ENCODE measurements around the gene TMEM258.

Gene TMEM258

DNA sequence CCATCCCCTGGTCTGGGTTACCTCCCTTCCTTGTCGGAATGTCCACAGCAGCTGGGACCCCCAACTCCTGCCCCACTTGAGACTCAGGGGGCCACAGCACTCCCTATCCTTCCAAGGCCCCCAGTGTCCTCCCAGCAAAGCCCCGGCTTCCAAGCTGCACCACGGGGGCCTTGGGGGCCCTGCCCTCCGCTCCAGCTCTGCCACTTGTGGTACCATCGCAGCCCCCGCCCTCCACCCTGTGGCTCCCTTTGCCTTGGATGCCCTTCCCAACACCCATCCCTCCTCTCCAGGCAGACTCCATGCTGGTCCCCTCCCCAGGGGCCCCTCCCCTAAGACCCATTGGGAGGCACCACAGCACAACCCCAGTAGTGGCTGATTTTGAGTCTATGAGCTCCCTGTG, 17.3 kb downstream of the TMEM258 start:
- TF ChIP-seq, protein P1, sequence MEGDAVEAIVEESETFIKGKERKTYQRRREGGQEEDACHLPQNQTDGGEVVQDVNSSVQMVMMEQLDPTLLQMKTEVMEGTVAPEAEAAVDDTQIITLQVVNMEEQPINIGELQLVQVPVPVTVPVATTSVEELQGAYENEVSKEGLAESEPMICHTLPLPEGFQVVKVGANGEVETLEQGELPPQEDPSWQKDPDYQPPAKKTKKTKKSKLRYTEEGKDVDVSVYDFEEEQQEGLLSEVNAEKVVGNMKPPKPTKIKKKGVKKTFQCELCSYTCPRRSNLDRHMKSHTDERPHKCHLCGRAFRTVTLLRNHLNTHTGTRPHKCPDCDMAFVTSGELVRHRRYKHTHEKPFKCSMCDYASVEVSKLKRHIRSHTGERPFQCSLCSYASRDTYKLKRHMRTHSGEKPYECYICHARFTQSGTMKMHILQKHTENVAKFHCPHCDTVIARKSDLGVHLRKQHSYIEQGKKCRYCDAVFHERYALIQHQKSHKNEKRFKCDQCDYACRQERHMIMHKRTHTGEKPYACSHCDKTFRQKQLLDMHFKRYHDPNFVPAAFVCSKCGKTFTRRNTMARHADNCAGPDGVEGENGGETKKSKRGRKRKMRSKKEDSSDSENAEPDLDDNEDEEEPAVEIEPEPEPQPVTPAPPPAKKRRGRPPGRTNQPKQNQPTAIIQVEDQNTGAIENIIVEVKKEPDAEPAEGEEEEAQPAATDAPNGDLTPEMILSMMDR (conservative IDR thresholded peaks at IDR 0.05; ENCODE audit: low read depth) = no peak
- POLR2A ChIA-PET (ENCODE audit: low non-redundant PET) = no interaction called here
- CTCF ChIA-PET = interaction anchor here (0.6 to 1.4 kb wide), 2 partner anchors 28 to 341 kb away, joined by 3 to 10 read pairs; no protein-coding TSS in a partner anchor
- DNase-seq (ENCODE audit: low spot score) = no peak
- H3K27ac ChIP-seq = no peak overlapping the region

DNA sequence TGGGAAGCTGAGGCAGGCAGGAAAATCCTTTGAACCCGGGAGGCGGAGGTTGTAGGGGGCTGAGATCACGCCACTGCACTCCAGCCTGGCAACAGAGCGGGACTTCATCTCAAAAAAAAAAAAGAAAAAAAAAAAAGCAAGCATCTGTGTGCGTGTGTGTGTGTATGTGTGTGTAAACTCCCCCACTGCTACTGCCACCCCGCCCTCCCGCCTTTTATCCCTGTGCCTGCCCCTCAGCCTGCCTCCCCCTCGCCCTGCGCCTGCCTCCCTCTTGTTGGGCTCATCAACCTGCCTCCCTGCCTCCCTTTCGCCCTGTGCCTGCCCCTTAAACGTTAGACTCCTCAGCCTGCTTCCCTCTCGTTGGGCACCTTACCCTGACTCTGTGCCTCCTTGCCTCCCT, 18.0 kb downstream of the TMEM258 start:
- TF ChIP-seq, protein P1 (conservative IDR thresholded peaks at IDR 0.05; ENCODE audit: low read depth) = no peak
- no peak for DNase-seq (ENCODE audit: low spot score)
- CTCF ChIA-PET = interaction anchor here (0.5 to 1.4 kb wide), 3 partner anchors 12 to 28 kb away, joined by 3 to 10 read pairs (median 3); no protein-coding TSS in a partner anchor
- POLR2A ChIA-PET (ENCODE audit: low non-redundant PET) = no interaction called here
- H3K27ac ChIP-seq = no peak overlapping the region

DNA sequence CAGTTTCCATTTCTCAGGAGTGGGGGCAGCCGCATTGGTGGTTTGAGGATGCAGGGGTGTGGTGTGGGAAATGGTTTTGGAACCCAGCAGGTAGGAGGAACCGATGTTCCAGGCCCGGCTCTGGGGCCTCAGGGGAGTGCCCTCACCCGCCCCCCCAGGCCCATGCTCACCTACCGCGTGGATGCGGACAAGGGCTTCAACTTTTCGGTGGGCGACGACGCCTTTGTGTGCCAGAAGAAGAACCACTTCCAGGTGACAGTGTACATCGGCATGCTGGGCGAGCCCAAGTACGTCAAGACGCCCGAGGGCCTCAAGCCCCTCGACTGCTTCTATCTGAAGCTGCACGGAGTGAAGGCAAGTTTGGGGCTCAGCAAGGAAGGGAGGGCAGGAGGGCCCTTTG, 18.6 kb downstream of the TMEM258 start:
- TF ChIP-seq, protein P1 (conservative IDR thresholded peaks at IDR 0.05; ENCODE audit: low read depth) = no peak
- H3K27ac ChIP-seq = no peak overlapping the region
- DNase-seq (ENCODE audit: low spot score) = no peak
- POLR2A ChIA-PET (ENCODE audit: low non-redundant PET) = no interaction called here
- CTCF ChIA-PET = no interaction called here

DNA sequence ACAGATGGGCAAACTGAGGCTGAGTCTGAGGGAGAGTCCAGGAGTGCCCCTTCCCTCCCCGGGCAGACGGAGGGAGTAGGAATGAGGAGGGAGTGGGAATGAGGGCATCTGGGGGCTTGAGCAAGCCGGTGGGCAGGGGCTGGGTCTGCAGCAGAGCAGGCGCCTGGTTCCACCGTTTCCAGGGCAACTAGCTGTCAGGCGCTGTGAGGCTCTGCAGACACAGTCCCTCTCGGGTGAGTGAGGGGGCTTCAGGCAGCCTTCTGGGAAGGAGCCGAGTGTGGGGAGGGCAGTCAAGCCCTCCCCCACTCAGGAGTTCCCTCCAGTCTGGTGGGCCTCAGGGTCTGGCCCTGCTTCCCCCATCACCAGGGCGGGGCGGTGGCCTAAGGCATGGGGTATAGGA, 19.0 kb downstream of the TMEM258 start:
- ChIA-PET POLR2A (ENCODE audit: low non-redundant PET) (no interaction called here), CTCF (no interaction called here)
- no peak for DNase-seq (ENCODE audit: low spot score)
- TF ChIP-seq, protein P1 (conservative IDR thresholded peaks at IDR 0.05; ENCODE audit: low read depth) = no peak
- H3K27ac ChIP-seq = no peak overlapping the region

DNA sequence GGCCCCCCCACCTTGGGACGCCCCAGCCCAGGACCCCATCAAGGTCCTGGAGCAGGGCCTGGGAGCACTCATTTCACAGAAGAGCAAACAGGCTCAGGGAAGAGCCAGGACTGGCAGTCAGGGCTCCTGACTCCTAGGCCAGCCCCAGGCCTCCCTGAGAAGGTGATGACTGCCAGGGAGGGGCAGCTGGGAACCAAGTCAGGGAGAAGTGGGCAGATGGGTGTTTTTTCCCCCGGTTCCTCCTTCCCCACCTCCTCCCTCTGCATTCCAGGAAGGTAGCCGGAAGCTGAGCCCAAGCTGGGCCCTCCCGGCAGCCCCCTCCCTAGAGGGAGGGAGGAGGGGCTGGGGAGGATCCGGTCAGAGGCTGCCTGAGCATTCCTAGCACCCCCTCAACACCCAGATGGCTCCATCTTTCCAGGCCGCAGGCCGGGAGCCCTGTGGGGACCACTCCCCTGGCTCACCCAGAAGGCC, 20.4 kb downstream of the TMEM258 start:
- DNase-seq (ENCODE audit: low spot score) = no peak
- TF ChIP-seq, protein P1 (conservative IDR thresholded peaks at IDR 0.05; ENCODE audit: low read depth) = no peak
- POLR2A ChIA-PET (ENCODE audit: low non-redundant PET) = no interaction called here
- CTCF ChIA-PET = interaction anchor here (0.6 kb wide), 2 partner anchors 17 to 21 kb away, joined by 3 to 4 read pairs; no protein-coding TSS in a partner anchor
- H3K27ac ChIP-seq = peak overlapping the region; percentile 3; the same call in 1 of the 2 replicates

DNA sequence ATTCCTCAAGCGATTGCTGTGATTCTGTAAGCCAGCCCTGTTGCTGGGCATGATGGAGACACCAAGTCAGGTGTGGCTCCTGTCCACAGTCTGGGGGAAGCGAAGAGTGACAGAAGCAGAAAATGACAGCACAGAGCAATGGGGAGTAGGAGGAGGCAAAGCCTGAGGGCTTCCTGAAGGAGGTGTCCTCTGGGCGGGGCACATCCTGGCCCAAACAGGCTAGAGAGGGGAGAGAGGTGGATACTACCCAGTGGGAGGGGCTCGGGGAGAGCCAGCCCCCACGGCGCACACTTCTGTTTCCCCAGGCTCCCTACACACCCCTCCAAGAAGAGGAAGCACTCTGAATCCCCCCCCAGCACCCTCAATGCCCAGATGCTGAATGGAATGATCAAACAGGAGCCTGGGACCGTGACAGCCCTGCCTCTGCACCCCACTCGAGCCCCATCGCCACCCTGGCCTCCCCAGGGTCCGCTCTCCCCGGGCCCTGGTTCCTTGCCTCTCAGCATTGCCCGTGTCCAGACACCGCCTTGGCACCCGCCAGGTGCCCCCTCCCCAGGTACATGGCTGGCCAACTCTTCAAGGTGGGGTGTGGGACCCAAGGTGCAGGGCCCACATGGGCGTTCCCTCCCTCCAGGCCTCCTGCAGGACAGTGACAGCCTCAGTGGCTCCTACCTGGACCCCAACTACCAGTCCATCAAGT, 21.1 kb downstream of the TMEM258 start:
- CTCF ChIA-PET = interaction anchor here (0.6 kb wide), 1 partner anchor 20 kb away, joined by 4 read pairs; no protein-coding TSS in a partner anchor
- POLR2A ChIA-PET (ENCODE audit: low non-redundant PET) = no interaction called here
- DNase-seq (ENCODE audit: low spot score) = no peak
- TF ChIP-seq, protein P1 (conservative IDR thresholded peaks at IDR 0.05; ENCODE audit: low read depth) = no peak
- H3K27ac ChIP-seq = no peak overlapping the region

All from RWPE1 (cell line).